HG02678 (cell line): Measurements from ENCODE around the gene MAP3K4.
"Not testable (repeated sequence)": the region's sequence is repeated elsewhere in the genome, so short reads cannot be mapped to it uniquely, and the experiment has no call there.

Source experiments
- ATAC-seq: cut with Tn5 transposase; IDR thresholded peaks from one replicate; pipeline ENCODE4 v1.9.1; 2021; ENCODE audit warnings: mild to moderate bottlenecking, moderate library complexity; ENCODE audit not compliant: unreplicated experiment

MAP3K4 gene

GRCh38 chr6:160972111-160972510, 19.5 kb upstream of the MAP3K4 start:
- no peak for ATAC-seq

DNA sequence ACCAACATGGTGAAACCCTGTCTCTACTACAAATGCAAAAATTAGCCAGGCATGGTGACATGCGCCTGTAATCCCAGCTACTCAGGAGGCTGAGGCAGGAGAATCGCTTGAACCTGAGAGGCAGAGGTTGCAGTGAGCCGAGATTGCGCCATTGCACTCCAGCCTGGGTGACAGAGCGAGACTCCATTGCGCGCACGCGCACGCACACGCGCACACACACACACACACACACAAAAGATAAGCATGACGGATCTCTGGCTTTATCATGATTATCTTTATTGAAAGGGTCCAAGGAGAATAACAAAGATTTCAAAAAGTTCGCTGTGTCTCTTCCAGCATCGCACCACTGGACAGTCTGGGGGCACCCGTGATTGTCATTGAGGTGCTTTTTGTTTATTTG, 19.0 kb upstream of the MAP3K4 start:
- ATAC-seq: not testable (repeated sequence)

GRCh38 chr6:160973311-160974250, 18.0 kb upstream of the MAP3K4 start:
- ATAC-seq: no peak

GRCh38 chr6:160974304-160974771, 17.2 kb upstream of the MAP3K4 start:
- ATAC-seq: no peak

GRCh38 chr6:160975162-160975561, 16.4 kb upstream of the MAP3K4 start:
- no peak for ATAC-seq

DNA sequence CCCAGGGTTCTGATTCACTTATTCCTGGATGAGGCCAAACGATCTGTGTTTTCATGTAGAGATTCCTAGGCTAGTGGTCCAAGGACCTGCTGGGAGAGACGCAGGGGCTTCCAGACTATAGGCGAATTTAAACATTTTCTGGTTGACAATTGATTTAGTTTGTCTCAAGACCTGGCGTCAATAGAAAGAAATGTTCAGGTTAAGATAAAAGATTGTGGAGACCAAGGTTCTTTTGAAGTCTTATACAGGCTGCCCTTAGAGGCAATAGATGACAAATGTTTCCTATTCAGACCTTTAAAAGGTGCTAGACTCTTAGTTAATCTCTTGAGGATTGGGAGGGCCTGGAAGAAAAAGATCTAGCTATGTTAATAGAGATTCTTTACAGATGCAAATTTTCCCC, 15.6 kb upstream of the MAP3K4 start:
- ATAC-seq: not testable (repeated sequence)

DNA sequence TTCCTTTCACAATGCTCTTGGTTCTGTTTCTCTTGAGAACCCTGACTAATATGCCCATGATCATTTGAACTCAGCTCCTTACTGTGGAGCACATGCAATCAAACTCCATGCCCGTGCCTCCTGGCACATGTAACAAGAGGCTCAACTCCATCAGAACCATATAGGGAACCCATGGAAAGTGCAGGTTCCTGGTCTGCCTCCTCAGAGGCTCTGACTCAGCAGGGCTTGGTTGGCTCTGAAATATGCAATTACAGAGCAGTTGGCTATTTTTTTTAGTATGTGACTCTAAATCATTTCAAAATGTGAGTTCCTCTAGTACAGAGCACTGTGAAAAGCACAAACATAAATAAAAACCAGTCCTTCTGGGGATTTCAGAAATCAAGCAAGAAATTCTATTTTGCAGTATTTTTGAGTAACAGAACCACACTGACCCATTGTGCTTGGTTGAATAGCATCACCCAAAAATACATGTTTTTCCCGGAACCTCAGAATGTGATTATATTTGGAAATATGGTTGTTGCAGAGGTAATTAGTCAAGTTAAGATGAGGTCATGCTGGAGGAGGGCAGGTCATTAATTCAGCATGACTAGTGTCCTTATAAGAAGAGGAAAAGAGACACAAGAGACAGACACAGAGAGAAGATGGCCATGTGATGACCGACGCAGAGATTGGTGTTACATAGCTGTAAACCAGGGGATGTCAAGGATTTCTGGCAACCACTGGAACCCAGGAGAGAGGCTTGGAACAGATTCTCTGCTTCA, 13.2 kb upstream of the MAP3K4 start:
- ATAC-seq: no peak

DNA sequence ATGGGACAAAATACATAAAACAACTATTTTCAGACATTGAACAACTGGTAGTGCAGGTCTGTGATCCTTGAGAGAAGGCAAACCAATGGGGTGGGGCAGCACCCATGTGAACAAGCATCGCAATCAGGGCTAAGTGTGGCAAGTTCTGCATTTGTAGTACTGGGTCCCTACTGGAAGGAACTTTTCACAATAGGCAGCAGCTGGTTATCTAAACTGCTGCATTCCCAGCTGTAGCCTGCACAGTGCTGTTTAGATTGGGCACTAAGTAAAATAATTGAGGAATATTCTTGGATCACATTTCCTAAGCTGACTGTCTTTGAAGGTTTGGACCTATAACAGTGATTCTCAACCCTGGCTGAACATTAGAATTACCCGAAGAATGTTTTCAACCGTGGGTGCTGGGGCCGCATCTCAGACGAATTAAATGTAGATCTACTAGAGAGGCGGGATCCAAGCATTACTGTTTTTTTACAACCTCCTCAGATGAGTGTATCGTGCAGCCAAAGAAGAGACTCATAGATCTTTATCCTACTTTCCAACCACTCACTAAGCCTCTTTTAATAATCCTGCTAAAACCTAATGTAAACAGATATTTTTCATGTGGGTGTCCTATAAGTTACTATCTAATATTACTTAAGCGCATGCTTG, 12.4 kb upstream of the MAP3K4 start:
- no peak for ATAC-seq

DNA sequence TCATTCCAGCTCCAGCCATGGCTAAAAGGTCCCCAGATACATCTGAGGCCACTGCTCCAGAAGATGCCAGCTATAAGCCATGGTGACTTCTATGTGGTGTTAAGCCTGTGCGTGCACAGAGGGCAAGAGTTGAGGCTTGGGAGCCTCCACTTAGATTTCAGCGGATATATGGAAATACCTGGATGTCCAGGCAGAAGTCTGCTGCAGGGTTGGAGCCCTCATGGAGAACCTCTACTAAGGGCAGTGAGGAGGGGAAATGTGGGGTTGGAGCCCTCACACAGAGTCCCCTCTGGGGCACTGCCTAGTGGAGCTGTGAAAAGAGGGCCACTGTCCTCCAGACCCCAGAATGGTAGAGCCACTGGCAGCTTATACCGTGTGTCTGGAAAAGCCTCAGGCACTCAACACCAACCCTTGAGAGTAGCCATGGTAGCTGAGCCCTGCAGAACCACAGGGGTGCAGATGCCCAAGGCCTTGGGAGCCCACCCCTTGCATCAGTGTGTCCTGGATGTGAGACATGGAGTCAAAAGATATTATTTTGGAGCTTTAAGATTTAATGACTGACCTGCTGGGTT, 8.1 kb upstream of the MAP3K4 start:
- ATAC-seq: not testable (repeated sequence)

DNA sequence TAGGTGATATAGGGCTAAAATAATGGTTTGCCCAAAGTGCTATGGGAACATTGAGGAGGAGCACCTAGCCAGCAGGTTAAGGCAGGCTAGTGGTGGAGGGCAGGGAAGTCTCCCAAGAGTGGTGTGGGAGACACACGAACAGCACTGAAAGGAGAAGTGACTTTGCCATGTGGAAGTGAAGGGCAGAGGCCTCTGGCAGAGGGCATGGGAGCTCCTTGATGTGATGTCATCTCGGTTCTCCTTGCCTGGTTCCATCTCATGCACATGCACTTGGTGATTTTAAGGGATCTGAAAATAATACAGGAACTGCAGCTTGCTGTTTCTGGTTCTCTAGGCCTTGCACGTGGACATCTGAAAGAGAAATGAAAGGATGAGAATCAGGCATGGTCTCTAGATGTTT, 4.7 kb upstream of the MAP3K4 start:
- no peak for ATAC-seq

DNA sequence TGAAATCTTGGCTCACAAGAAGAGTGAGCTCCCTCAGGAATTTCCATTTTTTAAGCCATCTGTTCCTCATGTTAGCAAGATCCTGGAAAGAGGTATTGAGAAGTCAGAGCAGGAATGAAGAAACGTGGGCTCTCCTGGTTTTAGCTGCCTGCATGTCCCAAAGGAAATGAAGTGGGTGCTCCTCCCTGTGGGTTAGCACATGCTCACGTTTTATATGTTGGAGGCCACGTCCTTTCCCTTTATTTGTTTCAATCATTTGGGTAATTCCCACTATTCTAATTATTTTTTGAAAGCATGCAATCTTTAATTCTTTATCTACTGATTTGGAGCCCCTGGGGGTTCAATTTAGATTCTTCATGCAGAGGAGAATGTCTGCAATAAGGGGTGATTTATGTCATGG, 4.3 kb upstream of the MAP3K4 start:
- ATAC-seq: no peak

DNA sequence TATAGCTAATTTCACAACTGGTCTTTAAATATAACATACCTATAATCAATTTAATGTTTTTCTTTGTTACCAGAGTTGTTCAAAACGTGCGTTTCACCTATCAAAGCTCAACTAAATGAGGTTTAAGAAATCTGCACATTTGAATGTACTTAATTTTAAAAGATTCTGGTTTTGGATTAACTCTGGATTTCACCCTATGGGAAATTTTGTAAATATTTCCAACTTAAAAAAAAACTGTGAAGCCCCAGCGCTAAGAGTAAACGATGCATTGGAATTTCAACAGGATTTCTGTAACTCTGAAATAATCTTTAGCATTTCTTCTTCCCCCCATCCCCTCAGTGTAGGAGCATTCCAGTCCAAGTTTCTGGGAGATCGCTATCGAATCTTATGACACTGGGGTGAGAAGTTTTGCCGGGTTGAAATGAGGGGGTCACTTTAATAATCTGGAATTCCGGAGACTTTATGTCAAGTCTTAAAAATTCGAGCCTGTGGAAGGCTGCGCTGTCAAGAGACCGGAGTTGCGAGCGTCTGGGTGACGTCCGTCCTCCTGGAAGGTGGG, 643 bp upstream of the MAP3K4 start:
- ATAC-seq: no peak

GRCh38 chr6:160992061-160992979, 751 bp downstream of the MAP3K4 start:
- peak; percentile 39 for ATAC-seq

GRCh38 chr6:160992980-160993314, 1.4 kb downstream of the MAP3K4 start:
- ATAC-seq: no peak

- no peak for ATAC-seq
These were observed 3.7 kb downstream of the MAP3K4 start for GRCh38 chr6:160995271-160995670.

- ATAC-seq: no peak
These were observed 4.6 kb downstream of the MAP3K4 start for GRCh38 chr6:160996131-160996601.

DNA sequence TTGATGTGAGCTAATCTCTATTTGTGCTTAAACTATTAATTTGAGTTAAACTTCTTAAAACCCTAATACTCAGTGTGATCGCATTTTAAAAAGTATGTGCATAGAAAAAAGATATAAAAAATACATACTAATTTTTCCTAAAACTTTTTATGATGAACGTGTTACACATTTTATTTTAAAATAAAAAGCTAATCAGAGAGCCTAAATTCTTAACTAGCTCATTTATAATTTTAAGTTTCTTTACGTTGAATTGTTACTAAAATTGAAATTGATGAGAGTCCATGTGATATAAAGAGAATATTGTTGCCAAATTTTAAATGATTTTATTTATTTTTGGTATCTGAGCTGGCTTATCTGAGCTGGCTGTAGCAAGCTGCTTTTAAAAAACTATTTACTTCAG, 6.6 kb downstream of the MAP3K4 start:
- no peak for ATAC-seq

DNA sequence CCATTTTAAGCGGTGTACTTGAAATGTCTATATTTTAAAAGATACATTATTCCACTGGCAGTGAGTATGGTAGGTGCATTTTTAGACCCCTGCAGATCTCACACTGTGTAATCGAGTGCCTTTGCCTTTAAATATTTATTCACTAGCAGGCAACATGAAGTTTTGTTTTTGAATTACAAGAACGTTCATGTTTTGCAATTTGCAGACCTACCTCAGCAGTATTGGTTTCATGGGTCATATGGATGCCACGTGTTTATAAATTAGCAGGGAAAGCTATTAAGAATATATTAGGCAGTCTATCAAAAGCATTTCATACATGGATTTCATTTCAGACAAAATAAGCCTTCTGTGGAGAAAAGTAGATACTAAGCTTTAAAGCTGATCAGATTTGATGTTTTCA, 7.2 kb downstream of the MAP3K4 start:
- ATAC-seq: no peak

DNA sequence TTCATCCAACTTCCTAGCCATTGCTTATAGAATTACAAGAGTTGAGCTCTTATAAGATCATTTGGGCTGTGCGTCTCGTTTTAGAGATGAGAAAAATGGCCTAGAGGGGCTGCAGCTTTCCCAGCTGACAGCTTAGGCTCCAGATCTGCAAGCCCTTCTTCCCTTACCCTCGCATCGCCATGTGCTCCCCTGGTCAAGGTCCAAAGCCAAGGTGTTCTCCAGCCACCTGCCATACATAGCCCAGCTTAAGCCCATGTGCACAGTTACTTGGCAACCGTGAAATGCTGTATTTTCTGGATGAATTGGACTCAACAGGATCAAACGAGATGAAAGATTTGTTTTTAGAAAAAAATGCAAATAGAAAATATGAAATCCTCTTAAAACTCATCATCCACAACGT, 7.9 kb downstream of the MAP3K4 start:
- no peak for ATAC-seq

GRCh38 chr6:161000632-161001031, 9.1 kb downstream of the MAP3K4 start:
- ATAC-seq: no peak
